PFSK-1 (cell line): ENCODE data around the gene SERINC2.

Source experiments
- POLR2AphosphoS5 ChIP-seq: IDR thresholded peaks from 2 replicates; pipeline ENCODE4 v1.6.1; 2012; ENCODE audit warnings: low read depth, mild to moderate bottlenecking, control low read depth, low read length, moderate library complexity
- SIN3A ChIP-seq: IDR thresholded peaks from 2 replicates; pipeline ENCODE4 v1.6.1; 2012; ENCODE audit warnings: mild to moderate bottlenecking, low read length, moderate library complexity, borderline replicate concordance; ENCODE audit not compliant: insufficient read depth
- TAF1 ChIP-seq: IDR thresholded peaks from 2 replicates; pipeline ENCODE4 v1.6.1; 2012; ENCODE audit warnings: low read length, control low read depth, borderline replicate concordance; ENCODE audit not compliant: insufficient read depth
- TF ChIP-seq, protein P1 (sequence below), 2 experiments: IDR thresholded peaks; 2 replicates each; pipeline versions ENCODE4 v1.6.1 to v1.8.0; 2011 to 2012; ENCODE audit warnings: low read depth in 2 of 2, low read length in 2 of 2, control low read depth in 1 of 2, inconsistent platforms in 1 of 2, mild to moderate bottlenecking in 1 of 2, moderate library complexity in 1 of 2; ENCODE audit not compliant: insufficient read depth in 1 of 2

GRCh38 chr1:31441970-31442647 lies 29.1 kb downstream of the SERINC2 start:
- TF ChIP-seq POLR2AphosphoS5: no peak
- TF ChIP-seq, protein P1, sequence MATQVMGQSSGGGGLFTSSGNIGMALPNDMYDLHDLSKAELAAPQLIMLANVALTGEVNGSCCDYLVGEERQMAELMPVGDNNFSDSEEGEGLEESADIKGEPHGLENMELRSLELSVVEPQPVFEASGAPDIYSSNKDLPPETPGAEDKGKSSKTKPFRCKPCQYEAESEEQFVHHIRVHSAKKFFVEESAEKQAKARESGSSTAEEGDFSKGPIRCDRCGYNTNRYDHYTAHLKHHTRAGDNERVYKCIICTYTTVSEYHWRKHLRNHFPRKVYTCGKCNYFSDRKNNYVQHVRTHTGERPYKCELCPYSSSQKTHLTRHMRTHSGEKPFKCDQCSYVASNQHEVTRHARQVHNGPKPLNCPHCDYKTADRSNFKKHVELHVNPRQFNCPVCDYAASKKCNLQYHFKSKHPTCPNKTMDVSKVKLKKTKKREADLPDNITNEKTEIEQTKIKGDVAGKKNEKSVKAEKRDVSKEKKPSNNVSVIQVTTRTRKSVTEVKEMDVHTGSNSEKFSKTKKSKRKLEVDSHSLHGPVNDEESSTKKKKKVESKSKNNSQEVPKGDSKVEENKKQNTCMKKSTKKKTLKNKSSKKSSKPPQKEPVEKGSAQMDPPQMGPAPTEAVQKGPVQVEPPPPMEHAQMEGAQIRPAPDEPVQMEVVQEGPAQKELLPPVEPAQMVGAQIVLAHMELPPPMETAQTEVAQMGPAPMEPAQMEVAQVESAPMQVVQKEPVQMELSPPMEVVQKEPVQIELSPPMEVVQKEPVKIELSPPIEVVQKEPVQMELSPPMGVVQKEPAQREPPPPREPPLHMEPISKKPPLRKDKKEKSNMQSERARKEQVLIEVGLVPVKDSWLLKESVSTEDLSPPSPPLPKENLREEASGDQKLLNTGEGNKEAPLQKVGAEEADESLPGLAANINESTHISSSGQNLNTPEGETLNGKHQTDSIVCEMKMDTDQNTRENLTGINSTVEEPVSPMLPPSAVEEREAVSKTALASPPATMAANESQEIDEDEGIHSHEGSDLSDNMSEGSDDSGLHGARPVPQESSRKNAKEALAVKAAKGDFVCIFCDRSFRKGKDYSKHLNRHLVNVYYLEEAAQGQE (IDR thresholded peaks at IDR 0.05; ENCODE audit: insufficient read depth in 1 of 2, low read depth in 2 of 2, low read length in 2 of 2): no peak
- TF ChIP-seq TAF1: no peak
- no peak for TF ChIP-seq SIN3A
